ENCODE results near the gene CTAG1B.

DNA sequence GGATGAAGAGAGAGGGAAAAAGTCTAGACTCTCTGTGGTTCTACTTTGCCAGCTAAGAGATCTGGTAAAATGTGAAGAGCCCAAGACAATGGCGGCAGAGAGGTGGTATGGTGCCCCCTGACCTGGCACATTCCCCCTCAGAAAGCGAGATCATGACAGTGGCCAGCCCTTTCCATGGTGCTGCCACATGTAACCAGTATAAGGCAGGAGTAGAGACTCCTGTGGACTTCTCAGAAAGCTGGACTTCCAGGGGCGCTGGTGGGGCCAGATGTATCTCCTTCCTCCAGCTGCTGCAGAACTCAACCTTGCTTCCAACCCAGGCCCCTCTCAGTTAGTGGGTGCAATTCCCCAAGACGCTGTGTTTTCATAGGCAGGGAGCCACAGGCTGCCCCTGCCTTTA is 24.6 kb downstream of the CTAG1B start:
- no peak for TF ChIP-seq CTCF (IDR thresholded peaks at IDR 0.05 in 2 of 3, conservative IDR thresholded peaks at IDR 0.05 in 1 of 3; ENCODE audit: borderline replicate concordance in 1 of 3, insufficient read depth in 1 of 3, low read depth in 2 of 3, low read length in 2 of 3)
- no peak for TF ChIP-seq EZH2 (IDR thresholded peaks at IDR 0.05)
- no peak for TF ChIP-seq ZNF274 (IDR thresholded peaks at IDR 0.05; ENCODE audit: low read depth, low read length)
